Endothelial cell of umbilical vein (primary cell): ENCODE measurements around the gene KIAA0825. TPM values are rescaled to one million over a fixed set of nuclear protein-coding genes. Genes with fewer than 3 reads are reported as not detected.

ENCODE experiments used
- BruUV-seq: library from RNA; stranded (reverse); fragments of 400-500 nt; replicated peaks from 2 replicates; lab custom pipeline; 2021; lab: Mats Ljungman, UMichigan
- CTCF ChIA-PET: fragments of 300-600, 350-600 bp; sonication (Branson Sonifier 250); formaldehyde crosslinking; loops from one replicate; lab custom pipeline; 2021; ENCODE audit warnings: antibody characterized with exemption, inconsistent platforms; lab: Charles Lee
- POLR2A ChIA-PET: fragments of 300-600, 350-600 bp; sonication (Branson Sonifier 250); formaldehyde crosslinking; loops from one replicate; lab custom pipeline; 2021; ENCODE audit warnings: antibody characterized with exemption, inconsistent platforms; lab: Charles Lee
- DNase-seq: peaks from one replicate; pipeline ENCODE4 v3.0.0-alpha.2; 2011; ENCODE audit warnings: low read depth, low spot score
- FAIRE-seq: peaks from 2 replicates; lab custom pipeline; 2011; peaks lifted over from hg19 to GRCh38; lab: Jason Lieb, UNC
- H2AFZ ChIP-seq: 2 replicates; pipeline ENCODE4 v1.6.0; 2012; ENCODE audit warnings: low read depth, low read length, control low read depth, inconsistent platforms
- H3K27ac ChIP-seq: 2 replicates; pipeline ENCODE4 v1.5.1; 2011; ENCODE audit warnings: low read depth, mild to moderate bottlenecking, control low read depth, low read length, moderate library complexity; ENCODE audit not compliant: insufficient read depth
- H3K27me3 ChIP-seq, 2 experiments: 2 replicates each; pipeline versions ENCODE4 v1.6.0 to v1.6.1; 2011; ENCODE audit warnings: low read length in 2 of 2, mixed read lengths in 1 of 2; ENCODE audit not compliant: control insufficient read depth in 2 of 2, insufficient read depth in 2 of 2
- H3K36me3 ChIP-seq, 2 experiments: 2 replicates in 1 of 2; 3 replicates in 1 of 2; pipeline ENCODE4 v1.5.1; 2011; ENCODE audit warnings: low read length in 2 of 2, mild to moderate bottlenecking in 1 of 2, moderate library complexity in 1 of 2; ENCODE audit not compliant: control insufficient read depth in 2 of 2, insufficient read depth in 2 of 2; ENCODE audit errors: extremely low read depth in 1 of 2
- H3K4me1 ChIP-seq: 3 replicates; pipeline ENCODE4 v1.5.1; 2011; ENCODE audit warnings: mild to moderate bottlenecking, low read length; ENCODE audit not compliant: control insufficient read depth, insufficient read depth; ENCODE audit errors: extremely low read depth
- H3K4me2 ChIP-seq: 2 replicates; pipeline ENCODE4 v1.6.1; 2011; ENCODE audit warnings: low read length, control low read depth, mixed read lengths; ENCODE audit not compliant: insufficient read depth
- H3K4me3 ChIP-seq, 3 experiments: fragments of 200-600 bp in 1 of 3; sonication (generic), shearing (Covaris generic) in 1 of 3; replicated peaks in 1 of 3; 2 replicates each; pipeline ENCODE4 v1.5.1; 2011 to 2016; ENCODE audit warnings: control low read depth in 3 of 3, low read length in 3 of 3, mild to moderate bottlenecking in 2 of 3, inconsistent platforms in 1 of 3, low read depth in 1 of 3, moderate library complexity in 1 of 3; ENCODE audit not compliant: insufficient read depth in 1 of 3
- H3K79me2 ChIP-seq: 2 replicates; pipeline ENCODE4 v1.6.0; 2012; ENCODE audit warnings: low read length, inconsistent platforms; ENCODE audit not compliant: control insufficient read depth, insufficient read depth
- H3K9ac ChIP-seq: replicated peaks from 2 replicates; pipeline ENCODE3; 2011; ENCODE audit warnings: low read length, control low read depth; ENCODE audit not compliant: insufficient read depth; ENCODE audit errors: extremely low read depth
- H3K9me1 ChIP-seq: replicated peaks from 3 replicates; pipeline ENCODE4 v1.6.0; 2011; ENCODE audit warnings: mild to moderate bottlenecking, low read length; ENCODE audit not compliant: control insufficient read depth, insufficient read depth; ENCODE audit errors: extremely low read depth
- H3K9me3 ChIP-seq: replicated peaks from 2 replicates; pipeline ENCODE4 v1.5.1; 2012; ENCODE audit warnings: low read length, inconsistent platforms; ENCODE audit not compliant: control insufficient read depth, insufficient read depth
- H4K20me1 ChIP-seq: replicated peaks from 2 replicates; pipeline ENCODE3; 2011; ENCODE audit warnings: mild to moderate bottlenecking, low read length; ENCODE audit not compliant: control insufficient read depth, insufficient read depth; ENCODE audit errors: extremely low read depth
- CTCF ChIP-seq, 2 donors: IDR thresholded peaks; 1 replicate in 1 of 2; 2 replicates in 1 of 2; pipeline ENCODE4 v1.5.1; 2011; ENCODE audit warnings: low read length in 2 of 2, mild to moderate bottlenecking in 2 of 2, moderate library complexity in 2 of 2, control low read depth in 1 of 2, inconsistent platforms in 1 of 2, low read depth in 1 of 2; ENCODE audit not compliant: insufficient read depth in 1 of 2; ENCODE audit errors: extremely low read depth in 1 of 2
- EZH2 ChIP-seq: IDR thresholded peaks from 2 replicates; pipeline ENCODE4 v1.6.1; 2012; ENCODE audit warnings: borderline replicate concordance, low read depth, mild to moderate bottlenecking, moderate library complexity, low read length, inconsistent platforms; ENCODE audit not compliant: severe bottlenecking
- FOS ChIP-seq: IDR thresholded peaks from 2 replicates; pipeline ENCODE4 v1.6.1; 2011; ENCODE audit warnings: mild to moderate bottlenecking, low read length, moderate library complexity, borderline replicate concordance; ENCODE audit not compliant: insufficient read depth
- GATA2 ChIP-seq: IDR thresholded peaks from 2 replicates; pipeline ENCODE4 v1.7.0; 2011; ENCODE audit warnings: low read depth, mild to moderate bottlenecking, moderate library complexity, mixed read lengths, low read length; ENCODE audit not compliant: insufficient read length, insufficient read depth
- JUN ChIP-seq: IDR thresholded peaks from 2 replicates; pipeline ENCODE4 v1.6.1; 2011; ENCODE audit warnings: borderline replicate concordance, low read depth; ENCODE audit not compliant: insufficient read length, insufficient read depth
- MAX ChIP-seq: IDR thresholded peaks from 2 replicates; pipeline ENCODE4 v1.6.1; 2011; ENCODE audit not compliant: insufficient read depth, insufficient read length
- MYC ChIP-seq: IDR thresholded peaks from one replicate; pipeline ENCODE4 v1.6.1; 2011; ENCODE audit warnings: mild to moderate bottlenecking, low read depth, low read length
- POLR2A ChIP-seq: IDR thresholded peaks from 2 replicates; pipeline ENCODE4 v1.6.1; 2012; ENCODE audit warnings: low read depth, mild to moderate bottlenecking, control low read depth, low read length
- POLR2AphosphoS5 ChIP-seq: IDR thresholded peaks from 2 replicates; pipeline ENCODE4 v1.6.1; 2012; ENCODE audit warnings: low read depth, mild to moderate bottlenecking, control low read depth, low read length, moderate library complexity; ENCODE audit not compliant: insufficient read depth
- dilution Hi-C: fragments of 300-500 bp; cut with MboI; formaldehyde crosslinking; loops from one replicate; pipeline ENCODE4 v1.15.0; 2019; ENCODE audit warnings: low sequenced_read_pairs; ENCODE audit not compliant: extremely low pct_ligation_motif_present
- intact Hi-C: fragments of 100-400 bp; cut with micrococcal nuclease; formaldehyde crosslinking; loops from one replicate; pipeline ENCODE4 v1.10.0; 2022
- polyA plus RNA-seq, 4 experiments: library from polyadenylated mRNA; depleted of rRNA in 3 of 4; stranded (reverse) in 3 of 4; unstranded in 1 of 4; fragments of >200 nt; gene quantifications; 2 replicates each; pipeline versions ENCODE4 v1.2.1 to v1.2.3, GENCODE V29; 2011 to 2012; ENCODE audit warnings: missing spikeins in 1 of 4
- total RNA-seq: library from RNA; stranded (reverse); gene quantifications from 2 replicates; pipeline ENCODE4 v1.2.3, GENCODE V29; 2021

KIAA0825 gene
- total and polyA plus RNA-seq, 2 donors (not counting 3 experiments of a cell fraction or from before 2014, with no cell fraction given) = 0.15 to 1.1 TPM

- H3K79me2 ChIP-seq = no peaks in the 10 kb centered on the region
- dilution Hi-C loops (no loop called here), intact Hi-C loops (no loop called here)
- peaks cover 0 to 2% of the 10 kb centered on the region in 2 experiments for H3K27me3 ChIP-seq
- ChIA-PET CTCF (no interaction called here), POLR2A (no interaction called here)
- no peak overlapping the region for H3K4me3 ChIP-seq
- no peaks in the 10 kb centered on the region for H3K36me3 ChIP-seq
- H2AFZ ChIP-seq = no peak overlapping the region
- no peak for DNase-seq
- H3K27ac ChIP-seq = no peak overlapping the region
- no peak overlapping the region for H3K9ac ChIP-seq
- no peaks in the 10 kb centered on the region for H3K4me1 ChIP-seq
- BruUV-seq = no TSS peak
- no peaks in the 10 kb centered on the region for H3K9me1 ChIP-seq
- H4K20me1 ChIP-seq = no peaks in the 10 kb centered on the region
- no peak for FAIRE-seq
- TF ChIP-seq MYC (no peak), MAX (no peak), POLR2A (no peak), JUN (no peak), FOS (no peak), EZH2 (no peak), POLR2AphosphoS5 (no peak), CTCF (IDR thresholded peaks at IDR 0.05; ENCODE audit: extremely low read depth in 1 of 2, insufficient read depth in 1 of 2, low read depth in 1 of 2, low read length in 2 of 2) (no peak), GATA2 (no peak)
- H3K4me2 ChIP-seq = no peak overlapping the region
- H3K9me3 ChIP-seq = no peaks in the 10 kb centered on the region
Observed at GRCh38 chr5:94217216-94217615, 401.2 kb downstream of the KIAA0825 start.
